ENCODE data around the gene EFNA4. TPM values are rescaled to one million over a fixed set of nuclear protein-coding genes. Genes with fewer than 3 reads are reported as not detected.
A peak's percentile ranks its signal among the peaks of the same experiment; 100 is the strongest.

The EFNA4 gene
- total and polyA plus RNA-seq, 9 of the 15 experiments (the other 6 are each of a cell fraction or from before 2014, with no cell fraction given), result 0.68 to 7.4 (median 6.1) TPM

- TF ChIP-seq, protein P1, sequence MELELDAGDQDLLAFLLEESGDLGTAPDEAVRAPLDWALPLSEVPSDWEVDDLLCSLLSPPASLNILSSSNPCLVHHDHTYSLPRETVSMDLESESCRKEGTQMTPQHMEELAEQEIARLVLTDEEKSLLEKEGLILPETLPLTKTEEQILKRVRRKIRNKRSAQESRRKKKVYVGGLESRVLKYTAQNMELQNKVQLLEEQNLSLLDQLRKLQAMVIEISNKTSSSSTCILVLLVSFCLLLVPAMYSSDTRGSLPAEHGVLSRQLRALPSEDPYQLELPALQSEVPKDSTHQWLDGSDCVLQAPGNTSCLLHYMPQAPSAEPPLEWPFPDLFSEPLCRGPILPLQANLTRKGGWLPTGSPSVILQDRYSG (tag; conservative IDR thresholded peaks at IDR 0.05; ENCODE audit: low read depth), result peak; percentile 81
- TF ChIP-seq, protein P2, sequence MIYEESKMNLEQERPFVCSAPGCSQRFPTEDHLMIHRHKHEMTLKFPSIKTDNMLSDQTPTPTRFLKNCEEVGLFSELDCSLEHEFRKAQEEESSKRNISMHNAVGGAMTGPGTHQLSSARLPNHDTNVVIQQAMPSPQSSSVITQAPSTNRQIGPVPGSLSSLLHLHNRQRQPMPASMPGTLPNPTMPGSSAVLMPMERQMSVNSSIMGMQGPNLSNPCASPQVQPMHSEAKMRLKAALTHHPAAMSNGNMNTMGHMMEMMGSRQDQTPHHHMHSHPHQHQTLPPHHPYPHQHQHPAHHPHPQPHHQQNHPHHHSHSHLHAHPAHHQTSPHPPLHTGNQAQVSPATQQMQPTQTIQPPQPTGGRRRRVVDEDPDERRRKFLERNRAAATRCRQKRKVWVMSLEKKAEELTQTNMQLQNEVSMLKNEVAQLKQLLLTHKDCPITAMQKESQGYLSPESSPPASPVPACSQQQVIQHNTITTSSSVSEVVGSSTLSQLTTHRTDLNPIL (CRISPR knock-in tag; IDR thresholded peaks at IDR 0.05), result no peak
- peak in 1 of 2 experiments; percentile 62; a peak in 1 of 4 replicates for TF ChIP-seq HDAC1 (IDR thresholded peaks at IDR 0.05)
- no peak for TF ChIP-seq TEAD2 (tag; IDR thresholded peaks at IDR 0.05)
- no peak for TF ChIP-seq ZKSCAN8 (CRISPR knock-in tag; IDR thresholded peaks at IDR 0.05)
- TF ChIP-seq CREB1 (IDR thresholded peaks at IDR 0.05), result 0 out of 2 replicates have a peak, but pooled peaks have one; percentile 20
- no peak; the same call in 1 of the 2 replicates for TF ChIP-seq CREB1 (CRISPR knock-in tag; IDR thresholded peaks at IDR 0.05)
- TF ChIP-seq ZNF764 (CRISPR knock-in tag; IDR thresholded peaks at IDR 0.05; ENCODE audit: low read depth), result no peak
- TF ChIP-seq ATF1 (CRISPR knock-in tag; IDR thresholded peaks at IDR 0.05), result no peak
- TF ChIP-seq ATF1 (tag; IDR thresholded peaks at IDR 0.05), result peak; percentile 34
- peak; percentile 60 for TF ChIP-seq SUPT5H (IDR thresholded peaks at IDR 0.05)
- TF ChIP-seq FOXK1 (CRISPR knock-in tag; IDR thresholded peaks at IDR 0.05; ENCODE audit: borderline replicate concordance), result no peak
- TF ChIP-seq EP400 (IDR thresholded peaks at IDR 0.05), result no peak
- TF ChIP-seq ZNF583 (CRISPR knock-in tag; IDR thresholded peaks at IDR 0.05), result no peak
- no peak for TF ChIP-seq TCF7 (IDR thresholded peaks at IDR 0.05; ENCODE audit: borderline replicate concordance)
- TF ChIP-seq HMGN3 (IDR thresholded peaks at IDR 0.05; ENCODE audit: borderline replicate concordance, extremely low read depth, insufficient read length, low read depth, low read length), result peak; percentile 67
- TF ChIP-seq RBM17 (IDR thresholded peaks at IDR 0.05; ENCODE audit: borderline replicate concordance, low read depth, low read length), result no peak
- TF ChIP-seq TAF15 (IDR thresholded peaks at IDR 0.05; ENCODE audit: low read depth, low read length), result no peak
- TF ChIP-seq ATF6 (CRISPR knock-in tag; IDR thresholded peaks at IDR 0.05), result no peak
- TF ChIP-seq POLR2AphosphoS5 (IDR thresholded peaks at IDR 0.05; ENCODE audit: control insufficient read depth, insufficient read depth, low read depth, low read length), result no peak
- TF ChIP-seq ZNF197 (CRISPR knock-in tag; IDR thresholded peaks at IDR 0.05; ENCODE audit: low read depth), result peak; percentile 86
- no peak for TF ChIP-seq CBFA2T3 (IDR thresholded peaks at IDR 0.05)
- TF ChIP-seq NRF1 (conservative IDR thresholded peaks at IDR 0.05 in 1 of 2, IDR thresholded peaks at IDR 0.05 in 1 of 2), result peak; percentile 71 to 74
- TF ChIP-seq RFX7 (CRISPR knock-in tag; IDR thresholded peaks at IDR 0.05), result no peak
- peak; percentile 58; the same call in 1 of the 2 replicates for TF ChIP-seq FOXM1 (IDR thresholded peaks at IDR 0.05; ENCODE audit: low read depth)
- TF ChIP-seq FOXM1 (CRISPR knock-in tag; IDR thresholded peaks at IDR 0.05; ENCODE audit: low read depth), result no peak
- TF ChIP-seq FOXJ2 (tag; IDR thresholded peaks at IDR 0.05), result peak; percentile 71
- peak; percentile 63 for TF ChIP-seq ATF7 (IDR thresholded peaks at IDR 0.05)
- TF ChIP-seq SNIP1 (IDR thresholded peaks at IDR 0.05; ENCODE audit: low read depth), result no peak
Measured at GRCh38 chr1:155063550-155064110, at the start of gene EFNA4 (continued).

Data from K562 (cell line).